Gastrocnemius medialis (tissue), 4 donors: Measurements from ENCODE around the gene NAXD. TPM values are rescaled to one million over a fixed set of nuclear protein-coding genes. Genes with fewer than 3 reads are reported as not detected.

Experiments used
- ATAC-seq, 2 donors: fragments of 150-250 bp; one replicate each; pipeline ENCODE4 v1.9.1; 2016
- DNase-seq, 2 donors: peaks; one replicate each; pipeline ENCODE4 v3.0.0-alpha.2; 2019
- H3K27ac ChIP-seq, 4 donors: fragments of 200-600 bp; sonication (generic); 1 replicate in 1 of 4; 2 replicates in 3 of 4; pipeline ENCODE4 v1.5.1; 2016 to 2018; ENCODE audit warnings: mild to moderate bottlenecking in 2 of 4, moderate library complexity in 1 of 4
- H3K27me3 ChIP-seq, 3 donors: fragments of 200-600 bp; sonication (generic) in 2 of 3; 1 replicate in 1 of 3; 2 replicates in 2 of 3; pipeline versions ENCODE4 v1.5.1 to v1.6.0; 2016 to 2019; ENCODE audit warnings: mild to moderate bottlenecking in 1 of 3, moderate library complexity in 1 of 3
- H3K36me3 ChIP-seq, 2 donors: fragments of 200-600 bp; sonication (generic) in 1 of 2; one replicate each; pipeline ENCODE4 v1.5.1; 2017 to 2018
- H3K4me1 ChIP-seq, 2 donors: fragments of 200-600 bp; sonication (generic) in 1 of 2; one replicate each; pipeline ENCODE4 v1.5.1; 2016 to 2017; ENCODE audit warnings: mild to moderate bottlenecking in 2 of 2
- H3K4me3 ChIP-seq, 4 donors: fragments of 200-600 bp; sonication (generic) in 3 of 4; 1 replicate in 1 of 4; 2 replicates in 3 of 4; pipeline ENCODE4 v1.5.1; 2016 to 2019; ENCODE audit warnings: mild to moderate bottlenecking in 2 of 4
- H3K9me3 ChIP-seq, 3 donors: fragments of 200-600 bp; sonication (generic) in 2 of 3; 1 replicate in 1 of 3; 2 replicates in 2 of 3; pipeline ENCODE4 v1.5.1; 2016 to 2019
- CTCF ChIP-seq, 5 experiments: fragments of 450-650 bp in 3 of 5; fragments of 200-600 bp in 2 of 5; sonication (generic) in 2 of 5; IDR thresholded peaks in 4 of 5; conservative IDR thresholded peaks in 1 of 5; 1 replicate in 4 of 5; 2 replicates in 1 of 5; pipeline ENCODE4 v1.5.1; 2016 to 2019; ENCODE audit warnings: antibody characterized with exemption in 5 of 5, mild to moderate bottlenecking in 3 of 5, moderate library complexity in 3 of 5
- POLR2A ChIP-seq, 2 donors: fragments of 450-650 bp; IDR thresholded peaks; one replicate each; pipeline ENCODE4 v1.6.1; 2017; ENCODE audit warnings: antibody characterized with exemption in 2 of 2, mild to moderate bottlenecking in 2 of 2, moderate library complexity in 2 of 2
- in situ Hi-C, 4 donors: fragments of 200-750 bp; cut with MboI; loops; one replicate each; pipeline versions ENCODE4 v1.15.0 to v1.8.0; 2017; ENCODE audit warnings: low sequenced_read_pairs in 4 of 4
- intact Hi-C: fragments of 100-400 bp; cut with DNase I; formaldehyde crosslinking; loops from one replicate; pipeline ENCODE4 v1.15.1; 2023; ENCODE audit warnings: low total_unique reads
- total RNA-seq, 4 donors: library from RNA; depleted of rRNA; stranded (reverse); fragments of >200 nt; gene quantifications; one replicate each; pipeline versions ENCODE4 v1.1.0 to v1.2.3, GENCODE V29; 2016

The NAXD gene
- total RNA-seq, 4 donors from 2014 or later: 17.9 to 24.7 (median 21.5) TPM

- TF ChIP-seq POLR2A (IDR thresholded peaks at IDR 0.05) (no peak), CTCF (IDR thresholded peaks at IDR 0.05 in 4 of 5, conservative IDR thresholded peaks at IDR 0.05 in 1 of 5) (no peak)
- intact Hi-C loops (no loop called here), in situ Hi-C loops (loop anchor here in 1 of 4 donors (25.0 kb wide), 1 partner anchor 127 kb away; no protein-coding TSS in a partner anchor)
- Histone ChIP-seq H3K4me3 (no peak overlapping the region), H3K27me3 (no peaks in the 10 kb centered on the region), H3K36me3 (peaks cover 0 to 40% of the 10 kb centered on the region in 2 donors), H3K9me3 (no peaks in the 10 kb centered on the region), H3K4me1 (peaks cover 0 to 3% of the 10 kb centered on the region in 2 donors), H3K27ac (no peak overlapping the region)
- DNase-seq (no peak), ATAC-seq (no peak)
Measured at GRCh38 chr13:110685305-110686020, 70.1 kb downstream of the NAXD start.

- intact Hi-C loops (no loop called here), in situ Hi-C loops (loop anchor here in 1 of 4 donors (25.0 kb wide), 1 partner anchor 125 kb away; no protein-coding TSS in a partner anchor)
- ATAC-seq (no peak), DNase-seq (no peak)
- H3K9me3 ChIP-seq: no peaks in the 10 kb centered on the region
- H3K4me1 ChIP-seq: peaks cover 0 to 9% of the 10 kb centered on the region in 2 donors
- no peak overlapping the region for H3K27ac ChIP-seq
- no peak overlapping the region for H3K4me3 ChIP-seq
- TF ChIP-seq POLR2A (IDR thresholded peaks at IDR 0.05) (no peak), CTCF (IDR thresholded peaks at IDR 0.05 in 4 of 5, conservative IDR thresholded peaks at IDR 0.05 in 1 of 5) (no peak)
- H3K27me3 ChIP-seq: no peaks in the 10 kb centered on the region
- H3K36me3 ChIP-seq: peaks cover 0 to 23% of the 10 kb centered on the region in 2 donors
Measured at GRCh38 chr13:110687736-110688135, 72.4 kb downstream of the NAXD start.

GRCh38 chr13:110689041-110689440, 73.7 kb downstream of the NAXD start:
- intact Hi-C loops: no loop called here
- DNase-seq (no peak), ATAC-seq (no peak)
- no peaks in the 10 kb centered on the region for H3K9me3 ChIP-seq
- peaks cover 0 to 9% of the 10 kb centered on the region in 2 donors for H3K4me1 ChIP-seq
- TF ChIP-seq POLR2A (IDR thresholded peaks at IDR 0.05) (no peak), CTCF (IDR thresholded peaks at IDR 0.05 in 4 of 5, conservative IDR thresholded peaks at IDR 0.05 in 1 of 5) (no peak)
- in situ Hi-C loops: loop anchor here in 1 of 4 donors (25.0 kb wide), 1 partner anchor 123 kb away; no protein-coding TSS in a partner anchor
- no peak overlapping the region for H3K27ac ChIP-seq
- no peak overlapping the region for H3K4me3 ChIP-seq
- H3K36me3 ChIP-seq: peaks cover 0 to 26% of the 10 kb centered on the region in 2 donors
- no peaks in the 10 kb centered on the region for H3K27me3 ChIP-seq

Other genes starting within 250 kb of the NAXD start
- 1 to 10 TPM in 2 of 4 donors, under 1 TPM in 2; 0.31 to 9.1 (median 2.0) TPM for gene RAB20, start 53.8 kb upstream of the NAXD start, total RNA-seq
- 10 to 100 TPM; 22.5 to 34.8 (median 28.0) TPM for gene CARS2, start 90.6 kb downstream of the NAXD start, total RNA-seq
- gene ING1, start 98.2 kb downstream of the NAXD start, total RNA-seq: 10 to 100 TPM in 2 of 4 donors, 1 to 10 TPM in 2; 5.9 to 18.2 (median 13.5) TPM